ENCODE data around the gene GPR3.

The GPR3 gene

GRCh38 chr1:27358928-27359313 is 33.5 kb upstream of the GPR3 start:
- TF ChIP-seq ZBTB7A (IDR thresholded peaks at IDR 0.05; ENCODE audit: low read depth), result no peak
- TF ChIP-seq TAF1 (IDR thresholded peaks at IDR 0.05; ENCODE audit: low read depth), result no peak
- no peak for TF ChIP-seq TCF12 (IDR thresholded peaks at IDR 0.05; ENCODE audit: low read depth)
- TF ChIP-seq YY1 (IDR thresholded peaks at IDR 0.05; ENCODE audit: low read depth), result no peak
- TF ChIP-seq FOXM1 (IDR thresholded peaks at IDR 0.05; ENCODE audit: borderline replicate concordance, low read depth), result no peak
- no peak for TF ChIP-seq EGR1 (IDR thresholded peaks at IDR 0.05)
- TF ChIP-seq USF1 (IDR thresholded peaks at IDR 0.05), result no peak
- TF ChIP-seq REST (IDR thresholded peaks at IDR 0.05; ENCODE audit: low read depth), result no peak
- TF ChIP-seq RAD21 (IDR thresholded peaks at IDR 0.05; ENCODE audit: low read depth), result no peak
- no peak for TF ChIP-seq MAX (IDR thresholded peaks at IDR 0.05)
- no peak for TF ChIP-seq TEAD4 (IDR thresholded peaks at IDR 0.05)

GRCh38 chr1:27359822-27360158 is 32.6 kb upstream of the GPR3 start:
- no peak for TF ChIP-seq ZBTB7A (IDR thresholded peaks at IDR 0.05; ENCODE audit: low read depth)
- TF ChIP-seq REST (IDR thresholded peaks at IDR 0.05; ENCODE audit: low read depth), result no peak
- TF ChIP-seq YY1 (IDR thresholded peaks at IDR 0.05; ENCODE audit: low read depth), result no peak
- TF ChIP-seq CREB1 (IDR thresholded peaks at IDR 0.05; ENCODE audit: low read depth), result no peak
- TF ChIP-seq NFIC (IDR thresholded peaks at IDR 0.05), result no peak
- no peak for TF ChIP-seq TEAD4 (IDR thresholded peaks at IDR 0.05)
- TF ChIP-seq CEBPB (IDR thresholded peaks at IDR 0.05), result no peak
- no peak for TF ChIP-seq MAX (IDR thresholded peaks at IDR 0.05)
- TF ChIP-seq TCF12 (IDR thresholded peaks at IDR 0.05; ENCODE audit: low read depth), result no peak
- TF ChIP-seq FOXM1 (IDR thresholded peaks at IDR 0.05; ENCODE audit: borderline replicate concordance, low read depth), result no peak
- no peak for TF ChIP-seq EP300 (IDR thresholded peaks at IDR 0.05; ENCODE audit: borderline replicate concordance)

GRCh38 chr1:27360159-27361043 is 32.0 kb upstream of the GPR3 start:
- TF ChIP-seq CEBPB (IDR thresholded peaks at IDR 0.05), result no peak
- TF ChIP-seq EGR1 (IDR thresholded peaks at IDR 0.05), result no peak
- no peak for TF ChIP-seq USF1 (IDR thresholded peaks at IDR 0.05)
- no peak for TF ChIP-seq TCF12 (IDR thresholded peaks at IDR 0.05; ENCODE audit: low read depth)
- no peak for TF ChIP-seq CREB1 (IDR thresholded peaks at IDR 0.05; ENCODE audit: low read depth)
- TF ChIP-seq ZBTB7A (IDR thresholded peaks at IDR 0.05; ENCODE audit: low read depth), result no peak
- TF ChIP-seq RAD21 (IDR thresholded peaks at IDR 0.05; ENCODE audit: low read depth), result no peak
- no peak for TF ChIP-seq NFIC (IDR thresholded peaks at IDR 0.05)
- no peak for TF ChIP-seq TEAD4 (IDR thresholded peaks at IDR 0.05)
- TF ChIP-seq TAF1 (IDR thresholded peaks at IDR 0.05; ENCODE audit: low read depth), result no peak
- no peak for TF ChIP-seq MAX (IDR thresholded peaks at IDR 0.05)
- TF ChIP-seq FOXM1 (IDR thresholded peaks at IDR 0.05; ENCODE audit: borderline replicate concordance, low read depth), result no peak
- no peak for TF ChIP-seq YY1 (IDR thresholded peaks at IDR 0.05; ENCODE audit: low read depth)
- no peak for TF ChIP-seq EP300 (IDR thresholded peaks at IDR 0.05; ENCODE audit: borderline replicate concordance)
- TF ChIP-seq REST (IDR thresholded peaks at IDR 0.05; ENCODE audit: low read depth), result no peak

GRCh38 chr1:27361044-27361402 is 31.4 kb upstream of the GPR3 start:
- no peak for TF ChIP-seq TEAD4 (IDR thresholded peaks at IDR 0.05)
- no peak for TF ChIP-seq YY1 (IDR thresholded peaks at IDR 0.05; ENCODE audit: low read depth)
- no peak for TF ChIP-seq TAF1 (IDR thresholded peaks at IDR 0.05; ENCODE audit: low read depth)
- no peak for TF ChIP-seq EP300 (IDR thresholded peaks at IDR 0.05; ENCODE audit: borderline replicate concordance)
- TF ChIP-seq ZBTB7A (IDR thresholded peaks at IDR 0.05; ENCODE audit: low read depth), result no peak

Data from Ishikawa (cell line).